Ecto neural progenitor cell (in vitro differentiated cells): ENCODE measurements around the gene MBNL2.

Experiments used
- DNase-seq: peaks from one replicate; pipeline ENCODE4 v3.0.0-alpha.2; 2018; ENCODE audit warnings: low spot score

Gene MBNL2

DNA sequence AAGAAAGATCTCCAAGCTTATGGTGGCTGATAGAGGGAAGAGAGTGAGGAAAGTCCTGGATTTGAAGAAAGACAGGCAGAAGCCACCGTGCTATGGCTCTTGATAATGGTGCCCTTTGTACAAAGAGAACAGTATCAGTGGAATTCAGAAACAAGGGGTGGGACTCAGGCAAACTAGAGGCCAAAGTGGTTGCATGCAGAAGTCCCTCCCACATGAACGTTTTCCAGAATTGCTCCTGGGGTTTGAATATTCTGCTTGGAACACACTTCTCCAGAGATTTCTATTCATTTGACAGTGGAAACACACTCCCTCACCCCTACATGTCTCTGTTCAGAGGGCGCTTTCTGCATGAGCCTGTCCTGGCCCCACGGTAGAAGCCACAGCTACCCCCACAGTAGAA, 10.1 kb upstream of the MBNL2 start:
- no peak for DNase-seq

- DNase-seq, result no peak
Observed at GRCh38 chr13:97212601-97213040, 9.5 kb upstream of the MBNL2 start.

DNA sequence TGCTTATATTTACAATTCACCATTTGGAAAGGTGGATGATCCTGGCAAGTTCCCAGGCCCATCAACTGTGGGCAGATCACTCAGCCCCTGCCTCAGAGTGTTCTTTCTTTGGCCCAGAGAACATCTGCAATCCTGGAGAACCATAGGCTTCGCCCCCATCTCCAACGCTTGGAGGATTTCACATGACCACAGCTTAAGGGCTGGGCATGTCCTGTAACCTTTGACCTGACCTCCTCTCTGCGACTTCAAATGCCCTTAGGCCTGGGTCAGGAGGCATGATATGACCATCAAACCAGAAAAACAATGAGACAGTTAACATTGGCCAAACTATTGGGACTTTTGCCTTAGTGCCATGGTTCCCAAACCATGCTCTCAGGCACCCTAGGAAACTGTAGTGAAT, 7.2 kb upstream of the MBNL2 start:
- DNase-seq, result no peak

GRCh38 chr13:97215325-97215724, 6.8 kb upstream of the MBNL2 start:
- DNase-seq, result no peak

GRCh38 chr13:97219226-97219625, 2.9 kb upstream of the MBNL2 start:
- DNase-seq, result no peak

DNA sequence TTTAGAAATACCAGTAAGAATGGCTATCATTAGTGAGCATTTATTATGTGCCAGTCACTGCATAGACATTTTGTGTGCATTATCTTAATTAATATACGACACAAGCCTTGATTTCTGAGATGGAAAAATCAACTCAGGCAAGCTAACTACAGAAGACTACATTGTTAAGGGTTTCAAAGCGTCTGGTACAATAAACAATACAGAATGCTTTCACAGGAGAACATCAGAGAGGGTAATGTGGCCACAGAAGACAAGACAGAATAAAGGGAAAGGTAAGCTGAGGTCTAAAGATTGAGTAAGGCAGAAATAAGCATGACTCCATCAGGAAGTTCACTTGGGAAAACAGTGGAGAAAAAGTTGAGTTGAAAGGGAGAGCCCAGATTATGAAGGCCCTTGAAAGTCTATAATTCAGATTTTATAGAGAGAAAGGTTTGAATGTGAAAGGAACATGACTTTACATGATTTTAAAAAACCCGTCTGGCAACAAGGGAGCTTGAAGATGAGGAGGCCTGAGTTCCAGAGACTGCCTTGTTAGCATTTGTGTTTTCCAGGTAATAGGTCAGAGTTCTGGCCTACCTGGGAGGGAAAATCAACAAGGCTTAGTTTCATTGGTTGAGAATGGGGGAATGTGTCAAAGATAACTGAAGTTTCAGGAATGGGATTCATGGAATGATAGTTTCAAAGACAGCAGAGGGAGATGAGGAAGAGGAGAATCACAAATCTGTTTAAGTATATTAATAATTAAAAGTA, 1.8 kb upstream of the MBNL2 start:
- no peak for DNase-seq

DNA sequence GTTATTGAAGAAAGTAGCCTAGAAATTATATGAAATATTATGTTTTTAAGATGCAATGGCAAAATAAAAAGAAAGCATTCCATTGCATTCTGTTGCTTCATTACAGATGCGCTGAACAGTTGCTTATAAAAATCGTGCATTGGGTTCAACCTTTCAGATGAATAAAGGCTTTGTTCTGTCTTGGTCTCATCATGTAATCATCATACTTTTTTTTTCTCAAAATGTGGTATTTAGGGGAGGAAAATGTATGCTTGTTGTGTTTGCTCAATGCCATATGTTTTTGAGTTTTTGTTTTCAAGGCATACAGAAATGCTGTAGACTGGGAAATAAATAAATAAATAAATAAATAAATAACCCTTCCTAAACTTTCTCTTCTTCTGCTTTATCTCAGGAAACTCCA, 1.1 kb upstream of the MBNL2 start:
- DNase-seq, result no peak

DNA sequence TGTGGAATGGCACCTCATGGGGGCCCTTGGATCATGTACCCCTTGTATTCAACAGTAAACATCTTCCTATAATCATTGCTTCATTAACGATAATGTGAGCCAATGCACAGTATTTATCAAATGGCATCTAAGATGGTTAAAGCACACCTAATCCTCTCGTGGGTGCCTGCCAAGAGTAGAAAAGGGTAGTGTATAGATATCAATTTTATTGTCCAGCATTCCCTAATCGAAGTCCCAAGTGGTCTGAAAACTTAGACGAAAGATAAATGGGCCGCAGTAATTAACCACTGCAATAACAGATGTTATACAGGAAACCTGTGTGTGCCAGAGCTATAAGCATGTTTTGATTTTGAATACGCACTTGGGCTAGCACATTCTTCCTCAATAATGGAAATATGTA, 667 bp upstream of the MBNL2 start:
- DNase-seq, result no peak

GRCh38 chr13:97223037-97223710, 1.0 kb downstream of the MBNL2 start:
- no peak for DNase-seq

- DNase-seq, result peak; percentile 54
Observed at GRCh38 chr13:97223711-97224541, 1.8 kb downstream of the MBNL2 start.

DNA sequence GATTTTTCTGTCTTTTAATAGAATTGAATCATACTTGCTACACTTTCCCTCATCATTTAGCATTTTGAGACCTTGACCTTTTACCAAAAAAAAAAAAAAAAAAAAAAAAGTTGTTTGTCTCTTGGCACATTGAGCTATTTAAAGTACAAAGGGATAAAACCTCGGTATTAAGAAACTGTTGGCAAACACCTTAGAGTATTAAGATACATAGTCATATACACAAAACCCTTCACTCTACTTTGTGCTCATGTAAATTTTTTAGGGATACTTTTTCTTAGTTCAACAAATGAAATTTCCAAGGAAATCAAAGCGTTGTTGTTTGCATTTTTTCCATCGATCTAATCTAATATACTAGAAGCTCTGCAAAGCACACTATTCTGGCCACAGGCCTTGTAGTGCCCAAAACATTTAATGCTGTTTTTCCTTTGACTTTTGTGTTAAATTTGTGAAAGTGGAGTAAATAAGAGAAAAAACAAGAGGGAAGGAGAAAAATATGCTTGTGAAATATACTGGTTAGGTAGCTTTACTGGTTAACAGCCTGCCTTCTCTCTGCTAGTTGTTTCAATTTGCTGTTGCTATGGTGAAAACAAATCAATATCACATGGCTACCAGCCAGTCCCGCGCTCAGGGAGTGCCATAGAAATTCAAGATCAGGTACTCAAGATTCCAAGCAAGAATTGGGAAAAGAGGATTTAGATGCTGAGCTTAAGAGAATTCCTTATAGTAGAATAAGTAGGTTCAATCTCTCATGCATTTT, 2.6 kb downstream of the MBNL2 start:
- DNase-seq, result no peak

- DNase-seq, result no peak
Observed at GRCh38 chr13:97225533-97225932, 3.4 kb downstream of the MBNL2 start.

GRCh38 chr13:97226013-97226412, 3.9 kb downstream of the MBNL2 start:
- no peak for DNase-seq

DNA sequence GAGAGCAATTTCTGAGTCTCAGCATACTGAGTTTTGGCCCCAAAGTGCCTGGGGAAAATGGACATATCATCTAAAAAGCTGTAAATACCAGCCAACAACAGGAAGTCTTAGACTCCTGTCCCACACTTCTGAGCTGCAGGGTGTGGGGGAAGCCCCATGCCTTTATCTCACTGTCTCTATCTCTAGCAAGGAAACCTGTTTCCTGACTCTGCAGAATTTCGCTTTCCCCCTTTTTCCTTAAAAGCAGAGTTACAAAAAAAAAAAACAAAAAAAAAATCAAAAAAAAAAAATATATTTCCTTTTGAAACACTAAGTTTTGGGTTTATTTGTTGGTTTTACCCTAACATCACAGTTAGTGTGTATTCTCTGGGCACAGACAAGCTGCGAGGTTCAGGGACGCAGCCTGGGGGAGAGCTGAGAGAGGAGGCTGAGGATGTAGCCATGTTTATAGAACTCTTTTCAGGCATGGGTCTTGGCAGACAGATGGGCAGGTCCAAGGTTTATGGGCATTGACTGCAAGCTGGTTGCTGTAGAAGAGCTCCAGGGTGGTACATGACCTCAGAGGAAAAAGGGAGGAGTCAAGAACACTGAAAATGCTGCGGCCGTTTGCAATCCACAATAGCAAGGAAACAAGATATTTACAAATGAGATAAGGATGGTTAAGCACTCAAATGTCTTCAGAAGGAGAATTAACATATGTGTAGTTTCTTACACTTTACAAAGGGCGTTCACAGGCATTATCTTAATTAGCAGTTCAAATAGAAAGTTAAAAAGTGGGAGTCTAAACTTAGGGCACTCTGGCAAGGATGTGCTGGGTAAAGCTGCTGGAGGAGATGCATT, 4.9 kb downstream of the MBNL2 start:
- no peak for DNase-seq

GRCh38 chr13:97228850-97229521, 6.9 kb downstream of the MBNL2 start:
- DNase-seq, result no peak

DNA sequence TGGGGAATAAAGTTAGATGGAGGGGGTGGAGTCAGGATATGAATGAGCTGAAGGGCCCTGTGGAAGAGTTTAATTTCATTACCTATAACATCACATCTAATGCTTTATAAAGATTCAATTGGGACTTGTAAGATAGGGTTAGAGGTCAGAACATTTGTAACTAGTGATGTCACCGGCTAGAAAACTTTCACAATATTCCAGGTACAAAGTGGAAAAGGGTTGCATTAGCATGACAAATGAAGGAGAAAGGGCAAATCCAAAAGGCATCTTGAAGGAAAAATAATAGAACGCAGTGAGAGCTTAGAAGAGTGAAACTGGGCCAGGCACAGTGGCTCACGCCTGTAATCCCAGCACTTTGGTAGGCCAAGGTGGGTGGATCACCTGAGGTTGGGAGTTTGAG, 7.6 kb downstream of the MBNL2 start:
- DNase-seq, result no peak

DNA sequence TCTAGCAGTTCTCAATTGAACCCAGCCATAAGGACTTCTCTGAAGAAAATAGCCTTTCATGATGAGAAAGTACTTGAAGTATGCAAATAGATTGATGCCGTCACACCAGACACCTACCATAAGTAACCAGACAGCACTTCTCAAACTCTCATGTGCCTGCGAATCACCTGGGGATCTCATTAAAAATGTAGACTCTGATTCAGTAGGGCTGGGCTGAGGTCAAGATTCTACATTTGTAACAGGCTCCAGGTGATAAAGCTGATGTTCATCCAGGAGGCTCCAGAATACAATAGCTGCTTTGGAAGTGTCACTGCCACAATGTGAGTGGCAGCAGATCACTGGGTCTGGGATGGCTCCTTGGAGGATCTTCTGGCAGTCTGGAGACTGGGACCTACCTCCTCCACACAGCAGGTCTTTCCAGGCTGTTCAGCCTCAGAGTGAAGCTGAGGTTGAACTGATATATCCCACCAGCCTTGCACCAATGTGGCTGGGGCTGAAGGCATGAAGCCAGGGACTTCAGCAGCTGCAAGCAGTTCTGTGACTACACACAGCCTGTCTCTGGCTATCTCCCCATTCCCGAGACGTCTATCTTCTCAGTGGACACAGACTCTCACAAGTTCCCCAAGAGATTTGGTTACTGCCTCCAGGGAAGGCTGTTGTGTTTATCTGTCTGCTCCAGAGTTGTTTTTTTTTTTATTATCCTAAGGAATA, 9.1 kb downstream of the MBNL2 start:
- DNase-seq, result no peak

- no peak for DNase-seq
Observed at GRCh38 chr13:97231829-97232196, 9.7 kb downstream of the MBNL2 start.

GRCh38 chr13:97233499-97233898, 11.4 kb downstream of the MBNL2 start:
- no peak for DNase-seq

DNA sequence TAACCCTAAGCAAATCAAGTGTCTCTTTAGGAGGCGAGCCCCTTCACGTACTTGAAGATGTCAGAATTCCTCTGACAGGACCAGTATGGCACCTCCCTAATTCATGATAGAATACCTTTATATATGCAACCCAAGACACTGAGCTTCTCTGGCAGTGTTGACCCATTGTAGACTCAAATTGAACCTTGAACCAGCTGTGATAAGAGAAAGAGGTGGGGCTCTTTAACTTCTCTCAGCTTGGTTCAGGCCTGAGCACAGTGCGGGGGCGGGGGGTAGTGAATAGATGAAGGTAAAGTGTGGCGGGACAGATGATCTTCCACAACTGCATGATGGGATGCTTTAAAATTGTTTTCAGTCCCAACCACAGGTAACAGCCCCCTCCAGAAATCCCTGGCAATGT, 12.1 kb downstream of the MBNL2 start:
- no peak for DNase-seq
